ENCODE measurements around the gene UPF3A. TPM values are rescaled to one million over a fixed set of nuclear protein-coding genes. Genes with fewer than 3 reads are reported as not detected.

UPF3A gene
- total and polyA plus RNA-seq, 2 of the 4 experiments (the other 2 are of a cell fraction): 11.7 to 51.6 TPM

- H4K8ac ChIP-seq (ENCODE audit: low read depth in 2 of 2, low read length in 2 of 2): no peak overlapping the region
- DNase-seq (no peak), ATAC-seq (ENCODE audit: low read depth) (no peak)
- no peak overlapping the region for H2AFZ ChIP-seq (replicated peaks; ENCODE audit: low read length, poor library complexity)
- no peak overlapping the region for H2BK120ac ChIP-seq (ENCODE audit: low read depth, low read length)
- in situ Hi-C loops (cut with MboI; ENCODE audit: low sequenced_read_pairs) (no loop called here), intact Hi-C loops (cut with micrococcal nuclease) (no loop called here), dilution Hi-C loops (cut with HindIII; ENCODE audit: low sequenced_read_pairs, unreplicated experiment) (no loop called here)
- no CpG with 5 or more reads among the region's 4 CpGs for WGBS, 2 experiments (ENCODE audit: extremely low coverage in 2 of 2, insufficient read length in 1 of 2)
- H3K23ac ChIP-seq (ENCODE audit: low read depth, low read length): no peak overlapping the region
- no peak overlapping the region for H3K14ac ChIP-seq (replicated peaks; ENCODE audit: low read depth, low read length)
- H2BK15ac ChIP-seq (ENCODE audit: low read depth, low read length): no peak overlapping the region
- H4K91ac ChIP-seq (ENCODE audit: insufficient read depth, low read depth, low read length): no peak overlapping the region
- no peak overlapping the region for H2AK5ac ChIP-seq (ENCODE audit: low read depth, low read length)
- H3K4me3 ChIP-seq (ENCODE audit: insufficient read depth, low read depth, low read length): no peak overlapping the region
- no peak overlapping the region for H2AK9ac ChIP-seq (replicated peaks; ENCODE audit: low read depth, low read length, poor library complexity)
- no peak overlapping the region for H2BK20ac ChIP-seq (ENCODE audit: low read depth, low read length)
- H3K27ac ChIP-seq (ENCODE audit: insufficient read depth, low read length): no peak overlapping the region
- H3K4me1 ChIP-seq (ENCODE audit: control insufficient read depth, insufficient read depth, low read length): peaks cover 2% of the 10 kb centered on the region; the same call in 1 of the 2 replicates
- no peaks in the 10 kb centered on the region for H3K9me1 ChIP-seq (ENCODE audit: insufficient read depth, low read length)
- H3K27me3 ChIP-seq (ENCODE audit: control insufficient read depth, insufficient read depth, low read length): no peaks in the 10 kb centered on the region
- no peak overlapping the region for H3K4ac ChIP-seq (ENCODE audit: low read depth, low read length)
- TF ChIP-seq MXI1 (IDR thresholded peaks at IDR 0.05; ENCODE audit: borderline replicate concordance, low read depth, low read length) (no peak), MAFK (IDR thresholded peaks at IDR 0.05; ENCODE audit: low read depth, low read length) (no peak), CEBPB (IDR thresholded peaks at IDR 0.05; ENCODE audit: low read depth, low read length) (no peak), ELK1 (IDR thresholded peaks at IDR 0.05; ENCODE audit: borderline replicate concordance, low read depth, low read length) (no peak), BHLHE40 (IDR thresholded peaks at IDR 0.05; ENCODE audit: low read depth, low read length) (no peak), POLR2A (IDR thresholded peaks at IDR 0.05; ENCODE audit: low read depth, low read length) (no peak), SMC3 (IDR thresholded peaks at IDR 0.05; ENCODE audit: low read depth, low read length) (no peak), RFX5 (IDR thresholded peaks at IDR 0.05; ENCODE audit: low read depth, low read length) (no peak), CTCF (conservative IDR thresholded peaks at IDR 0.05; ENCODE audit: low read depth, low read length) (no peak), FOS (IDR thresholded peaks at IDR 0.05; ENCODE audit: low read depth, low read length) (no peak), MAZ (IDR thresholded peaks at IDR 0.05; ENCODE audit: borderline replicate concordance, low read depth, low read length) (no peak), RAD21 (IDR thresholded peaks at IDR 0.05; ENCODE audit: low read length) (no peak), USF2 (IDR thresholded peaks at IDR 0.05; ENCODE audit: low read depth, low read length) (no peak), RCOR1 (IDR thresholded peaks at IDR 0.05; ENCODE audit: insufficient replicate concordance, low read length) (no peak), CHD1 (IDR thresholded peaks at IDR 0.05; ENCODE audit: low read depth, low read length) (no peak), NFE2L2 (IDR thresholded peaks at IDR 0.05; ENCODE audit: low read depth, low read length) (no peak)
- no peak overlapping the region for H3K4me2 ChIP-seq (ENCODE audit: low read depth, low read length)
- H2BK5ac ChIP-seq (ENCODE audit: low read depth, low read length, poor library complexity, severe bottlenecking): no peak overlapping the region
- ChIA-PET POLR2A (ENCODE audit: unreplicated experiment) (no interaction called here), CTCF (no interaction called here)
- H3K79me1 ChIP-seq (ENCODE audit: low read depth in 1 of 2, low read length in 2 of 2): peaks cover 35 to 48% of the 10 kb centered on the region in 2 experiments
- H3K9ac ChIP-seq (ENCODE audit: low read depth, low read length): no peak overlapping the region
- H3K9me3 ChIP-seq (ENCODE audit: control insufficient read depth, insufficient read depth, low read length): no peaks in the 10 kb centered on the region
- H4K5ac ChIP-seq (ENCODE audit: low read depth, low read length): no peak overlapping the region
- H4K20me1 ChIP-seq (ENCODE audit: insufficient read depth, low read length): no peaks in the 10 kb centered on the region; the same call in 1 of the 2 replicates
- H3K18ac ChIP-seq (ENCODE audit: low read depth, low read length): no peak overlapping the region
- BruUV-seq (replicated peaks): no TSS peak
- peaks cover 44% of the 10 kb centered on the region for H3K36me3 ChIP-seq (ENCODE audit: control insufficient read depth, insufficient read depth, low read length)
- H3K56ac ChIP-seq (ENCODE audit: extremely low read depth, insufficient read depth, low read length): no peak overlapping the region
These were observed 24.4 kb upstream of the UPF3A start for GRCh38 chr13:114257014-114257413.
